Neuron (in vitro differentiated cells): ENCODE measurements around the gene PLD1.
"Not testable (repeated sequence)": the region's sequence is repeated elsewhere in the genome, so short reads cannot be mapped to it uniquely, and the experiment has no call there.

Experiments
- H2AFZ ChIP-seq: one replicate; pipeline ENCODE4 v1.6.1; 2013; ENCODE audit warnings: low read depth, mild to moderate bottlenecking, inconsistent platforms, low read length, moderate library complexity
- H3K27me3 ChIP-seq: one replicate; pipeline ENCODE4 v1.6.1; 2013; ENCODE audit warnings: low read length; ENCODE audit not compliant: insufficient read depth
- H3K36me3 ChIP-seq: one replicate; pipeline ENCODE4 v1.6.1; 2013; ENCODE audit warnings: low read length; ENCODE audit not compliant: insufficient read depth
- H3K4me1 ChIP-seq: one replicate; pipeline ENCODE4 v1.6.1; 2013; ENCODE audit warnings: low read length; ENCODE audit not compliant: insufficient read depth
- H3K4me3 ChIP-seq: 2 replicates; pipeline ENCODE4 v1.5.1; 2013; ENCODE audit warnings: mild to moderate bottlenecking, low read length, moderate library complexity
- H3K9me3 ChIP-seq: one replicate; pipeline ENCODE4 v1.6.1; 2013; ENCODE audit warnings: low read length

PLD1 gene, protein sequence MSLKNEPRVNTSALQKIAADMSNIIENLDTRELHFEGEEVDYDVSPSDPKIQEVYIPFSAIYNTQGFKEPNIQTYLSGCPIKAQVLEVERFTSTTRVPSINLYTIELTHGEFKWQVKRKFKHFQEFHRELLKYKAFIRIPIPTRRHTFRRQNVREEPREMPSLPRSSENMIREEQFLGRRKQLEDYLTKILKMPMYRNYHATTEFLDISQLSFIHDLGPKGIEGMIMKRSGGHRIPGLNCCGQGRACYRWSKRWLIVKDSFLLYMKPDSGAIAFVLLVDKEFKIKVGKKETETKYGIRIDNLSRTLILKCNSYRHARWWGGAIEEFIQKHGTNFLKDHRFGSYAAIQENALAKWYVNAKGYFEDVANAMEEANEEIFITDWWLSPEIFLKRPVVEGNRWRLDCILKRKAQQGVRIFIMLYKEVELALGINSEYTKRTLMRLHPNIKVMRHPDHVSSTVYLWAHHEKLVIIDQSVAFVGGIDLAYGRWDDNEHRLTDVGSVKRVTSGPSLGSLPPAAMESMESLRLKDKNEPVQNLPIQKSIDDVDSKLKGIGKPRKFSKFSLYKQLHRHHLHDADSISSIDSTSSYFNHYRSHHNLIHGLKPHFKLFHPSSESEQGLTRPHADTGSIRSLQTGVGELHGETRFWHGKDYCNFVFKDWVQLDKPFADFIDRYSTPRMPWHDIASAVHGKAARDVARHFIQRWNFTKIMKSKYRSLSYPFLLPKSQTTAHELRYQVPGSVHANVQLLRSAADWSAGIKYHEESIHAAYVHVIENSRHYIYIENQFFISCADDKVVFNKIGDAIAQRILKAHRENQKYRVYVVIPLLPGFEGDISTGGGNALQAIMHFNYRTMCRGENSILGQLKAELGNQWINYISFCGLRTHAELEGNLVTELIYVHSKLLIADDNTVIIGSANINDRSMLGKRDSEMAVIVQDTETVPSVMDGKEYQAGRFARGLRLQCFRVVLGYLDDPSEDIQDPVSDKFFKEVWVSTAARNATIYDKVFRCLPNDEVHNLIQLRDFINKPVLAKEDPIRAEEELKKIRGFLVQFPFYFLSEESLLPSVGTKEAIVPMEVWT

DNA sequence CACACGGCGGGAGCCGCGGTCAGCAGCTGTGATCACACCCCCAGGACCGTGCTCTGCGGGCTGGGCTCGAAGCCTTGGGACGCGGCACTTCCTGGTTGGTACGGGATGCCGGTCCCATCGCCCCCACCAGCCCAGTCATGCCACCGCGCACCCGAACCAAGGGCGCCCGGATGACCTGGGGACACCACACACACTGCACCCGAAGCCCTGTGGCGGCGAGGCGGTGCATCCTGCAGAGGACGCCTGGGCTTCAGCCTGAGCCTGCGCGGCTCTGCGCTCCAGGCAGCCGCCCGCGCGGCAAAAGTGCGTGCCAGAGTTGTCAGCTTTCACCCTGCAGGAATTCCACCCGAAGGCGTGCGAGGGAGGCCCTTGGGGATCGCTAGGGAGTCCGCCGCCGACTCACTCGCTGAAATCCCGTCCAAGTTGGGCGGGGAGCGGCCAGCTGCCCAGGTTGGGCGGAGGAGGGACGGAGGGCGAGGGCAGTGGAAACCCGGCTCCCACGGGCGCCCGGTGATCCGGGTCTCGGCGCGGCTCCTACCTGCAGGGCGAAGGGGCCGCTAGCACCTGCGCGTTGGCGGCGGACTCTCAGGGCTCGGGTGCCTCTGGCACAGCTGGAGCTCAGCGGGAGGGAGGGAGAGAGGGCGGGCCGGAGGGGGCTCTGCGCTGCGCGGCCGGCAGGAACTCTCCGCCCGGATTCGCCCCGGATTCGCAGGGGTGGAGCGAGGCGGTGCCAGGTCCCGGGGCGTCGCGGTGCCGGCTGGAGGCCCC is at the start of gene PLD1:
Gene PLD1 (minus strand): TSS at position 623 of the 768 bp plus-strand sequence. CDS start 72,432 bp downstream, outside the sequence.
- Histone ChIP-seq H3K4me1 (peaks cover 9% of the 10 kb centered on the region), H3K27me3 (peaks cover 11% of the 10 kb centered on the region), H3K4me3 (peak within 1 kb of the TSS; percentile 61), H2AFZ (peak within 1 kb of the TSS; percentile 64), H3K9me3 (no peaks in the 10 kb centered on the region), H3K36me3 (no peaks in the 10 kb centered on the region)

DNA sequence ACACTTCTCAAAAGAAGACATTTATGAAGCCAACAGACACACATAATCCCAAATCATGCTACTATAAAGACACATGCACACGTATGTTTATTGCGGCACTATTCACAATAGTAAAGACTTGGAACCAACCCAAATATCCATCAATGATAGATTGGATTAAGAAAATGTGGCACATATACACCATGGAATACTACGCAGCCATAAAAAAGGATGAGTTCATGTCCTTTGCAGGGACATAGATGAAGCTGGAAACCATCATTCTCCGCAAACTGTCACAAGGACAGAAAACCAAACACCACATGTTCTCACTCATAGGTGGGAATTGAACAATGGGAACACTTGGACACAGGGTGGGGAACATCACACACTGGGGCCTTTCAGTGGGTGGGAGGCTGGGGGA is 48.5 kb upstream of the PLD1 start:
- not testable (repeated sequence) for H3K27me3 ChIP-seq, H3K9me3 ChIP-seq, H3K4me1 ChIP-seq, H3K36me3 ChIP-seq, H3K4me3 ChIP-seq, H2AFZ ChIP-seq

DNA sequence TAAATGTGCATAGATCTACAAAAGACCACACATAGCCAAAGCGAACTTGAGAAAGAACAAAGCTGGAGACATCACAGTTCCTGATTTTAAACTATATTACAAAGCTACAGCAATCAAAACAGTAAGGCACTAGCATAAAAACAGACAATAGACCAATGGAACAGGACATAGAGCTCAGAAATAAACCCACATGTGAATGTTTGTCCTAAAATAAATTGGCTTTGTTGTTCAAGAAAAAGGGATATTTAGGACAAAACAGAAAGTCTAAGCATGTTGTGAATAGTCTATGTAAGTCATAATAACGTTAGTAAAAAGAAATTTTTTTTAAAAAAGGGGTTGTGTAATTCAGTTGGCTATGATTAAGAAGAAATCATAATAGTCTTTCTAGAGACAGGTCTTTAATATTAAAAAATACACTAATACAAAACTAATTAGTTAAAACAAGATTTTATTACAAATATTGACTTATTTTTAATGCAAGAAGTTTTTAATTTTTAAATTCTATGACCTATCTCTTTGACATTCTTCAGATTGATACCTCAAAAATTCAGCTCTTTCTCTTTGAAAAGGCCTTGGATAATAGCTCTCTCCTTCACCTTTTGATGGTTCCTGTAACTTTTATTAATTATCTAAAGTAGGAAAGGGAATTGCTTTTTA is 44.5 kb upstream of the PLD1 start:
- no peaks in the 10 kb centered on the region for H3K27me3 ChIP-seq
- no peak overlapping the region for H2AFZ ChIP-seq
- H3K4me3 ChIP-seq: no peak overlapping the region
- peaks cover 6% of the 10 kb centered on the region for H3K9me3 ChIP-seq
- H3K36me3 ChIP-seq: no peaks in the 10 kb centered on the region
- peaks cover 20% of the 10 kb centered on the region for H3K4me1 ChIP-seq

DNA sequence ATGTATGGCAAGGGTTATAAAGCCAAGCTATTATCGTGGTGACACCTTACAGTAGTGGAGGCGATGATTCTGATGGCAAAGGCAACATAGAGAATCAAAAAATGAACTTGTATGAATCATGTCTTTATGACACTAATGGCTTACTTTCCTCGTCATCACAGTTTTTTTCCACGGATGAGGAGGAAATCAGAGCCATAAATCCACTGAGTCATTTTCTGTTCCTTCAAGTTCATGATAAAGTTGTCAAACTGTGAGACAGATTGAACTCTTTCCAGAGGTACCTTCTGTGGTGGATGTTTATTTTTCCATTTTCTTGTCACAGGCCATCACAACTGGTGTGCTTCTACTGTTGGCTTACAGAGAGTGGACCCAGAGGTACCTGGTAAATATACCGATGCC is 41.4 kb upstream of the PLD1 start:
- peaks cover 6% of the 10 kb centered on the region for H3K9me3 ChIP-seq
- no peak overlapping the region for H3K4me3 ChIP-seq
- H3K4me1 ChIP-seq: peaks cover 20% of the 10 kb centered on the region
- H2AFZ ChIP-seq: no peak overlapping the region
- no peaks in the 10 kb centered on the region for H3K36me3 ChIP-seq
- no peaks in the 10 kb centered on the region for H3K27me3 ChIP-seq

DNA sequence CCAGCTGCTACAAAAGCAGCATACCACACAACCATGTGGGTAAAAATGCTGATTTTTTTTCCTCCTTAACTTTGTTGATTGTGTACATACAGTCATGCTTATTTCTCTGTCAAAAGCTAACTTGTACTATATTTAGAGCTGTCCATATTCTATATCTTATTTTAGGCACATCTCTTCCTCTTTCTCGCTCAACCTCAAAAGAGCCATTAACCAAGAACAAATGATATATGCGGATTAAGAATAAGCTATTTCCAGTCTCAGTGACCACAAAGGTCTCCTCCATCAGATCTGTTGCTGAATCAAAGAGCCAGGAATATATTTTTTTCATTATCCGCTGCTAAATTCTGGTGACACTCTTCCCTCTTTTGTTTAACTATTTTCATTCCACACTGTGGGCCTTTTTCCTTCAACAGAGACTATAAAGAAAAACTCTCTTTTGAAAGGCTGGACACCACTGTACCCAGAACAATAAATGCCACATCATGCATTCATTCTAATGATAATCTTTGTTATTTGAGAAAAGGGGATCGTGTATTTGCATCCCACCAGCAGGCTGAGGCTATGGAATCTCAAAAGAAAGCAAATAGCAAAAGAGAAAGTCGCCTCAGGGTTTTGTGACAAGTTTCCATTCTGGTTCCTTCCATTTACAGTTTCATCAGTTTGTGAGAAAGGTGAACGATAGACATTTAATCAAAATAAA is 40.8 kb upstream of the PLD1 start:
- no peak overlapping the region for H2AFZ ChIP-seq
- no peak overlapping the region for H3K4me3 ChIP-seq
- H3K9me3 ChIP-seq: peaks cover 6% of the 10 kb centered on the region
- H3K27me3 ChIP-seq: no peaks in the 10 kb centered on the region
- no peaks in the 10 kb centered on the region for H3K36me3 ChIP-seq
- H3K4me1 ChIP-seq: peaks cover 20% of the 10 kb centered on the region

- Histone ChIP-seq H3K9me3 (peaks cover 5% of the 10 kb centered on the region), H3K4me3 (no peak overlapping the region), H3K4me1 (peaks cover 20% of the 10 kb centered on the region), H3K36me3 (no peaks in the 10 kb centered on the region), H3K27me3 (no peaks in the 10 kb centered on the region), H2AFZ (peak overlapping the region; percentile 37)
Measured at GRCh38 chr3:171850320-171850959, 40.2 kb upstream of the PLD1 start.

GRCh38 chr3:171849617-171850319 is 39.5 kb upstream of the PLD1 start:
- H3K4me3 ChIP-seq: no peak overlapping the region
- H2AFZ ChIP-seq: no peak overlapping the region
- H3K9me3 ChIP-seq: peaks cover 5% of the 10 kb centered on the region
- H3K4me1 ChIP-seq: peaks cover 20% of the 10 kb centered on the region
- H3K36me3 ChIP-seq: no peaks in the 10 kb centered on the region
- H3K27me3 ChIP-seq: no peaks in the 10 kb centered on the region

GRCh38 chr3:171847595-171848259 is 37.4 kb upstream of the PLD1 start:
- peaks cover 20% of the 10 kb centered on the region for H3K4me1 ChIP-seq
- no peaks in the 10 kb centered on the region for H3K36me3 ChIP-seq
- no peak overlapping the region for H3K4me3 ChIP-seq
- no peaks in the 10 kb centered on the region for H3K27me3 ChIP-seq
- no peak overlapping the region for H2AFZ ChIP-seq
- no peaks in the 10 kb centered on the region for H3K9me3 ChIP-seq

DNA sequence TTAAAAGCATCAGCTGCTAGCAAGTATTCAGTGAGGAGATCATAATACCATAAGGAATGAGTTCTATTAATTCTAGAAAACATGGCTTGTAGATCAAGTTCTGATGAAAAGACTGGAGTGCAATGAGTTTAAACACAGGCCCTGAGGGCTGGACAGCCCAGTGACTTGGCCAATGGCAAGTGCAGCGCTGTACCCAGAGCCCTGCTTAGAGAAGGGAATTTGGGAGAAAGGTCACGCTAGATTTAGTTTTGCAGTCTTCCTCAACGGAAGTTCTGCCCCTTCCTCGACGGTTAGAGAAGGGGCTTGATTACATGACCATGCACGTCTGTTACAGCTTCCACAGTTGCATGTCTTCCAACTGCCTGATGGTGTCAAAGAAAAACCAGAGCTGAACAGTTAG is 36.9 kb upstream of the PLD1 start:
- H3K36me3 ChIP-seq: no peaks in the 10 kb centered on the region
- H3K4me3 ChIP-seq: no peak overlapping the region
- H3K4me1 ChIP-seq: peaks cover 20% of the 10 kb centered on the region
- no peaks in the 10 kb centered on the region for H3K9me3 ChIP-seq
- no peaks in the 10 kb centered on the region for H3K27me3 ChIP-seq
- no peak overlapping the region for H2AFZ ChIP-seq

DNA sequence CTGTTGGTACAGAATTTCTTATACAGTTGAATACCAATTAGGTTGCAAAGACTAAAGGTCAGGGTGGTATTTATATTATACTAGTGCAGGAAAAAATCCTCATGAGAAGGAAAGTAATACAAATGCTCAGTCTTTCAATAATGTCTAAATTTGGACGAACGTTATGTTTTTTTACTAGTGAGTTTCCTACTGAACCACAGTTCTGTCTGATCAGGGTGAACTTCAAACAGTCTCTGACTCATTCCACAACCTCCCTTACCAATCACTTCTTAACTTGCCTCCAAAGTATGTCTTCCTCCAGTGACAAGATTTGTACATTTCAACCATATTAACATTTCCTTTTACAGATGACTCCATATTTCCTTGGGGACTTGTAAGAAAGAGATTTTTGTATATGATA is 36.3 kb upstream of the PLD1 start:
- Histone ChIP-seq H3K27me3 (no peaks in the 10 kb centered on the region), H3K36me3 (no peaks in the 10 kb centered on the region), H3K4me3 (no peak overlapping the region), H2AFZ (no peak overlapping the region), H3K4me1 (peaks cover 19% of the 10 kb centered on the region), H3K9me3 (no peaks in the 10 kb centered on the region)
